Bronchial smooth muscle cell (primary cell): Measurements from ENCODE around the gene COL20A1. TPM values are rescaled to one million over a fixed set of nuclear protein-coding genes. Genes with fewer than 3 reads are reported as not detected.

Source experiments
- total RNA-seq: library from RNA; depleted of rRNA; stranded (reverse); fragments of >200 nt; gene quantifications from 2 replicates; pipeline ENCODE4 v1.2.1, GENCODE V29; 2014

The COL20A1 gene
- total RNA-seq, result under 0.01 TPM in 1 of 2 replicates, not detected in the other

DNA sequence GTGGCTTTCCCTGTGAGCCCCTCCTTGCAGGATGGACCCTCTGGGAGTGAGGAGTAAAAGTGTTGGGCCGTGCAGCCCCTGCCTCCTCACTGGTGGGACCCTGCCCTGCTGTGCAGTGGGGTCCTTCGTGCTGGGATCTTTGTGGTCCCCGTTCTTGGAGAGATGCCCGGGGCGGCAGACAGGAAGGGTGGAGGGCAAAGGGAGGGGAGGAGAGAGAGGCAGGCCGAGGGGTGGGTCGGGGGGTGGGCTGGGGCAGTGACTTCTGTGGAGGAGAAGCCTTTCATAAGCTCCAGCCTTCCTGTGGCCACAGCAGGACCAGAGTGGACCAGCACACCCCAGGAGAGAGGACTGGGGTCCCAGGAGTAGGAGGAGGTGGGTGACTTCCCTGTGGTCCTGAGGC lies at the start of gene COL20A1:
Gene COL20A1 (plus strand): TSS at position 283 of the 400 bp plus-strand sequence. CDS start 1,922 bp downstream, outside the sequence.

DNA sequence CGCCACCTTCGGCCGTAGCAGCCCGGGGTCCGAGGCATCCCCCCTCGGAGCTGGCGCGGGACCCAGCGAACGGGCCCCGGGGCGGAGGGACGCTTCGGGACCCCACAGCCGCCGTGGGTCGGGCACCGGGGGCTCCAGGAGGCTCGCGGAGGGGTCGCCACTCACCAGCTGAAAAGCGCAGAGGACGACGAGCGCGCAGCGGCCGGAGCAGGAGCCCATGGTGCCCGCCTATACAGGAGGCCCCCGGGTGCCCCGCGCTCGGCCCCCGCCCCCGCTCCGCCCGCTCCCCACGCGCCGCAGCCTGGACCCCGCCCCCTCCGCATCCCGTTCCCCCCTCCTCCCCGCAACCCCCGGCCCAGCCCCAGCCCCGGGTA lies 38.8 kb upstream of the COL20A1 start, which contains the start of gene NKAIN4:
Gene NKAIN4 (minus strand): TSS at position 232 of the 374 bp plus-strand sequence. CDS start 13 bp downstream, at position 219.

DNA sequence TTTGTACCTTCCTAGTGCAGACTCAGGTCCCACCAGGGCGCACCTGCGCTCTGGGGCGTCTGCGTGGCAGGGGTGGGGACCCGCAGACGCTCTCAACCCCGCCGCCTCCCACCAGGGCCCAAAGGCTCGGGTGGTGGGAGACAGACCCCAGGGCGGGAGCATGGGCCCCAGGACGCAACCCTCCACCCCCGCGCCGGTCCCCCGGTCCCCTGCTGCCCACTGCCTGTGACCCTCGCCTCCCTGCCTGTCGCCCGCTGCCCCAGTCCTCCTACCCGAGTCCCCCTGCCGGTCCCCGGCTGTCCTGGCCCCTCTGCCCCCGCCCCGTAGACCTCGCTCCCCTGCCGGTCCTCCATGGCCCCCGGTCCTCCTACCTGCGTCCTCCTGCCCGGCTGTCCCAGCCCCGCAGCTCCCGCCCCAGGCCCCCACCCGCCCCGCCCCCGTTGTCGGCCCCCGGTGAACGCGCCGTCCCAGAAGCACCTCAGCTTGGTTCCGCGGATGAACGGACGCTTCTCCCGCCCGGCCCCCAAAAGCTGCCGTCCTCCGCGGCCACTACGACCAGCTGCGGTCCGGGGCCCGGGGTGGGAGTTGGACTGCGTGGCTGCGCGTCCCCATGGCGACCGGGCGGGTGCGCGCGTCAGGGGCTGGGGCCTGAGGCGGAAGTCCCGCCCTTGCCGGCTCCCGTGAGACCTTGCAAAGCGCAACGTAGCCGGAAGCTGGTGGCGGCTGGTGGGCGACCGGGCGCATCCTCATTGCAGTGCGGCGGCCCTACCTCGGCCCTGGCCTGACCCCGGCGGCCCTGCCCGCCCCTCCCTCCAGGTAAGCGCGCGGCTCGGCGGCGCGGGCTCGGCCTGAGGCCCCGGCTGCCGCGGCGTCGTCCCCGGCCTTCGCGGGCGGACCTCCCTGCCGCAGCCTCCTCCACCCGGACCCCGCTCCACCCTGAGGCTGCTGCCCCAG lies 20.6 kb upstream of the COL20A1 start, which contains the start of gene ARFGAP1:
Gene ARFGAP1 (plus strand): TSS at position 709 of the 954 bp plus-strand sequence. CDS start 2,768 bp downstream, outside the sequence.

DNA sequence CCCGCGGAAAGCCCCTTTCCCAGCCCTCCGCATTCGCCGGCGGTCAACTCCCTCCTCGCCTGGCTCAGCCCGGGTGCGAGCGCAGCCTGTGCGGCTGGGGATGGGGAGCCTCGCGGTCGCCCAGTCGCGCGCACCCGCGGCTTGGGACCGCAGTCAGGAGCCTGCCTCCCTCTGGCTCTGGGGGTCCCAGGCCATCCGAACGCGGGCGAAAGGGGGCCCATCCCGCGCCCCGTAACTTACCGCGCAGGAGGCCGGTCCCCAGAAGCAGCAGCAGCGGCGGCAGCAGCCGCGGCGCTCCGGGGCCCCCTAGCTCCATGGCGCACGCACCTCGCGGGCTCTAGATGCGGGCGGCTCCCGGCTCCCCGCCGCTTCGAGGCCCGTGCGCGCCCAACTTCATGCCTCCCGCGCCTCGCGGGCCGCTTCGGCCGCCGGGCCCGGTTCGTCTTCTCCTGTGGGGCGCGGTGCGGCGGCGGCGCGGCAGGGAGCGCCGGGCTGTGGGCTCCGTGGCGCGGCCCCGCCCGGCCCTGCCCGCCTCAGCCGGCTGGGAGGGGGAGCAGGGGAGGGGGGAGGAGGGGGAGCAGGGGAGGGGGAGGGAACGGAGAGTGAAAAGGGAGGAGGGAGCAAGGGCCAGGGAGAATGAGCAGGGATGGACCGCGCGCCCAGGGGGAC lies 68.0 kb downstream of the COL20A1 start, which contains the start of gene CHRNA4:
Gene CHRNA4 (minus strand): TSS at position 500 of the 669 bp plus-strand sequence. CDS start 184 bp downstream, at position 316.

Other genes starting within 250 kb of the COL20A1 start
- 11.2 and 13.1 TPM in 2 replicates for gene YTHDF1, start 77.1 kb upstream of the COL20A1 start, total RNA-seq
- 0.32 TPM in 1 of 2 replicates, not detected in the other for gene BIRC7, start 57.3 kb upstream of the COL20A1 start, total RNA-seq
- gene NKAIN4, start 38.7 kb upstream of the COL20A1 start, total RNA-seq, result not detected in 2 replicates
- 61.4 and 64.8 TPM in 2 replicates for gene ARFGAP1, start 20.4 kb upstream of the COL20A1 start, total RNA-seq
- not detected in 2 replicates for gene CHRNA4, start 68.2 kb downstream of the COL20A1 start, total RNA-seq
- gene KCNQ2, start 179.5 kb downstream of the COL20A1 start, total RNA-seq, result not detected in 2 replicates
- gene EEF1A2, start 205.9 kb downstream of the COL20A1 start, total RNA-seq, result 0.43 and 0.79 TPM in 2 replicates
- 14.9 and 23.5 TPM in 2 replicates for gene PPDPF, start 227.6 kb downstream of the COL20A1 start, total RNA-seq
- 0.09 and 0.16 TPM in 2 replicates for gene PTK6, start 244.2 kb downstream of the COL20A1 start, total RNA-seq